Measurements from ENCODE around the gene PRKCZ. TPM values are rescaled to one million over a fixed set of nuclear protein-coding genes. Genes with fewer than 3 reads are reported as not detected.
A peak's percentile ranks its signal among the peaks of the same experiment; 100 is the strongest.
"Not testable (repeated sequence)": the region's sequence is repeated elsewhere in the genome, so short reads cannot be mapped to it uniquely, and the experiment has no call there.

Gene PRKCZ
- total and polyA plus RNA-seq, 9 of the 15 experiments (the other 6 are each of a cell fraction or from before 2014, with no cell fraction given): 0.07 to 3.1 (median 1.3) TPM

DNA sequence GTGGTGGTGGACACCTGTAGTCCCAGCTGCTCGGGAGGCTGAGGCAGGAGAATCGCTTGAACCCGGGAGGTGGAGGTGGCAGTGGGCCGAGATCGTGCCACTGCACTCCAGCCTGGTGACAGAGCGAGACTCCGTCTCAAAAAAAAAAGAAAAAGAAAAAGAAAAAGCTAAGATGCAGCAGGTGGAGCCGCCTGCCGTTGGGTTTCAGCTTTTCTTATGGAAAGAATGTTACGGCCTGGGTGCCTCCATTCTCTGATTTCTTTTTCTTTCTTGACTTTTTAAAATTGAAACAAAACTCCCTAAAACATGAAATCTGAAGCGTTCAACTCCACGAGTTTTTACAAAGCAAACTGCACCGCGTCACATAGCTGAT is 64.4 kb downstream of the PRKCZ start:
- DNase-seq (ENCODE audit: extremely low read depth in 1 of 4, low spot score in 3 of 4) (peak in 2 of 4 experiments; percentile 44 to 53), ATAC-seq (peak; percentile 49; the same call in 1 of the 3 replicates)
- 0 out of 2 replicates have a peak, but pooled peaks have one; percentile 19 for TF ChIP-seq BCOR (IDR thresholded peaks at IDR 0.05)
- TF ChIP-seq, protein P1, sequence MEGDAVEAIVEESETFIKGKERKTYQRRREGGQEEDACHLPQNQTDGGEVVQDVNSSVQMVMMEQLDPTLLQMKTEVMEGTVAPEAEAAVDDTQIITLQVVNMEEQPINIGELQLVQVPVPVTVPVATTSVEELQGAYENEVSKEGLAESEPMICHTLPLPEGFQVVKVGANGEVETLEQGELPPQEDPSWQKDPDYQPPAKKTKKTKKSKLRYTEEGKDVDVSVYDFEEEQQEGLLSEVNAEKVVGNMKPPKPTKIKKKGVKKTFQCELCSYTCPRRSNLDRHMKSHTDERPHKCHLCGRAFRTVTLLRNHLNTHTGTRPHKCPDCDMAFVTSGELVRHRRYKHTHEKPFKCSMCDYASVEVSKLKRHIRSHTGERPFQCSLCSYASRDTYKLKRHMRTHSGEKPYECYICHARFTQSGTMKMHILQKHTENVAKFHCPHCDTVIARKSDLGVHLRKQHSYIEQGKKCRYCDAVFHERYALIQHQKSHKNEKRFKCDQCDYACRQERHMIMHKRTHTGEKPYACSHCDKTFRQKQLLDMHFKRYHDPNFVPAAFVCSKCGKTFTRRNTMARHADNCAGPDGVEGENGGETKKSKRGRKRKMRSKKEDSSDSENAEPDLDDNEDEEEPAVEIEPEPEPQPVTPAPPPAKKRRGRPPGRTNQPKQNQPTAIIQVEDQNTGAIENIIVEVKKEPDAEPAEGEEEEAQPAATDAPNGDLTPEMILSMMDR (IDR thresholded peaks at IDR 0.05 in 2 of 3, conservative IDR thresholded peaks at IDR 0.05 in 1 of 3; ENCODE audit: insufficient read depth in 2 of 3, low read depth in 1 of 3, low read length in 3 of 3): peak in 2 of 3 experiments; percentile 29 to 37; a peak in 4 of 6 replicates
- peak; percentile 54; the same call in 1 of the 2 replicates for TF ChIP-seq ZNF384 (IDR thresholded peaks at IDR 0.05; ENCODE audit: low read depth, low read length)
- POLR2A ChIA-PET: interaction anchor here (0.6 to 1.4 kb wide), 7 partner anchors 18 to 536 kb away, joined by 3 to 4 read pairs (median 4); no protein-coding TSS in a partner anchor
- H3K9me1 ChIP-seq (ENCODE audit: control insufficient read depth, insufficient read depth, low read length); H3K79me2 ChIP-seq (ENCODE audit: control insufficient read depth, insufficient read depth, low read length); BruUV-seq (replicated peaks); H3K27ac ChIP-seq (ENCODE audit: extremely low read depth, low read depth, low read length); FAIRE-seq; intact Hi-C loops (cut with micrococcal nuclease); H4K20me1 ChIP-seq (replicated peaks; ENCODE audit: control insufficient read depth, insufficient read depth, low read length); CTCF ChIA-PET (ENCODE audit: low intra/inter-chr PET ratio); H3K4me3 ChIP-seq; H3K9me3 ChIP-seq (replicated peaks; ENCODE audit: control insufficient read depth, insufficient read depth, low read depth, low read length); H3K36me3 ChIP-seq (ENCODE audit: control insufficient read depth, insufficient read depth, low read length); H2AFZ ChIP-seq (ENCODE audit: low read depth, low read length); H3K4me2 ChIP-seq (ENCODE audit: insufficient read depth, low read length); in situ Hi-C loops (cut with MboI): not testable (repeated sequence)
- Histone ChIP-seq H3K9ac (ENCODE audit: insufficient read depth in 1 of 2, low read depth in 2 of 2, low read length in 2 of 2) (peak overlapping the region in 1 of 2 experiments; percentile 36; a peak in 1 of 4 replicates), H3K27me3 (ENCODE audit: control insufficient read depth in 2 of 2, insufficient read depth in 2 of 2, low read length in 2 of 2) (peaks cover 60 to 71% of the 10 kb centered on the region in 2 experiments), H3K4me1 (replicated peaks in 1 of 2; ENCODE audit: control insufficient read depth in 2 of 2, insufficient read depth in 2 of 2, low read length in 2 of 2) (peaks cover 0 to 24% of the 10 kb centered on the region in 2 experiments; a peak in 2 of 5 replicates)
- under 1% methylated on average over 14 of the region's 14 CpGs for WGBS (ENCODE audit: insufficient coverage, low coverage, missing lambda C conversion rate)
